Kidney tubule cell (primary cell): ENCODE results near the gene LAX1.
"Not testable (repeated sequence)": the region's sequence is repeated elsewhere in the genome, so short reads cannot be mapped to it uniquely, and the experiment has no call there.

Source experiments
- DNase-seq: peaks from one replicate; pipeline ENCODE4 v3.0.0-alpha.2; 2018; ENCODE audit warnings: low spot score

The LAX1 gene, protein sequence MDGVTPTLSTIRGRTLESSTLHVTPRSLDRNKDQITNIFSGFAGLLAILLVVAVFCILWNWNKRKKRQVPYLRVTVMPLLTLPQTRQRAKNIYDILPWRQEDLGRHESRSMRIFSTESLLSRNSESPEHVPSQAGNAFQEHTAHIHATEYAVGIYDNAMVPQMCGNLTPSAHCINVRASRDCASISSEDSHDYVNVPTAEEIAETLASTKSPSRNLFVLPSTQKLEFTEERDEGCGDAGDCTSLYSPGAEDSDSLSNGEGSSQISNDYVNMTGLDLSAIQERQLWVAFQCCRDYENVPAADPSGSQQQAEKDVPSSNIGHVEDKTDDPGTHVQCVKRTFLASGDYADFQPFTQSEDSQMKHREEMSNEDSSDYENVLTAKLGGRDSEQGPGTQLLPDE

DNA sequence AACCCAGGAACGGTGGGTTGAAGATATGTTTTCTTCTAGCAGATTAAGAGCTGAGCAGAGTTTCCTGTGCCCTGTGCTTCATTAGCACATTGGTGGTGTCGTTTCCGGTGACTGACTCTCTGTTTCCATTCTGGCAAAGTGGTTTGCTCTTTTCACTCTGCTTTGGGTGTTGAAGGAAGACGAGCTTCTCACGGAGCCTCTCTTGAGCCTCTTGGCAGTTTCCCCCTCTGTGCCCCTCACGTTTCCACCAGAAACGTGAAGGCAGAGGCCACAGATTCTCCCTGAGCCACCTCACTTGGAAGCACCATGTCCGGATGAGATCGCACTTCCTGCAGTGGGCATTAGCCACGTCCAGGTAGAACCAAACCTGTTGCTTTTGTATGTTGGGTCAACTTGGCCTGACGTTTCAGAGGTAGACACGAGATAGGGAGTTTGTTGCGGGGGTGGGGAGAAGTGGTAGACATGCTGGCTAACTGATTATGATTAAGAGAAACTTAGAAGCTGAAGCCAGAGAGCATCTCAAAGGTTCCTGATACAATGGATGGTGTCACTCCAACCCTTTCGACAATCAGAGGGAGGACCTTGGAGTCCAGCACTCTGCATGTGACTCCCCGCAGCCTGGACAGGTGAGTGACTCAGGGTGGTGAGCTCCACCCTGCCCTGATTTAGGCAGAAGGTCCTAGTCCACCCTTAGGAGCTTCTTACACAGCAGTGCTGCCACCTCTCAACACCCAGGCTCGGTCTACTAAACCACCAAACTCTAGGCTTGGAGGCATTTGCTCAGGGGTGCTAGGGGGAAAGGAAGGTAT lies at the start of gene LAX1:
LAX1 (plus strand) TSS at position 155 of the 809 bp plus-strand sequence; CDS start at position 538, 383 bp downstream.
- no peak for DNase-seq

DNA sequence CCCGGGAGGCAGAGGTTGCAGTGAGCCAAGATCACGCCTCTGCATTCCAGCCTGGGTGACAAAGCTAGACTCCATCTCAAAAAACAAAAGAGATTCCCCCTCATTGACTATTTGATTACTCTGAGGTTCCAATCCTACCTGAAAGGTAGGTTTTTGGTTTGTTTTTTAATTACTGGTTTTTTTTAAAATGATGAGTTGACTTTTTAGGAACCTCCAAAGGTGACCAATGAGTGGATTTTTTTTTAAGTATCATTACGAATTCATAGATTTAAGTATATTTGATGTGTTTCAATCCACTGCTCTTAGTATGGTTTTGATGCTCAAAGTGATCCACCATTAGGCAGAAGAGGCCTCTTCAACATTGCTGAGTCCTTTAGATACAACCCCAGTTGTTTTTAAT lies 47.9 kb upstream of the LAX1 start:
- DNase-seq: no peak

DNA sequence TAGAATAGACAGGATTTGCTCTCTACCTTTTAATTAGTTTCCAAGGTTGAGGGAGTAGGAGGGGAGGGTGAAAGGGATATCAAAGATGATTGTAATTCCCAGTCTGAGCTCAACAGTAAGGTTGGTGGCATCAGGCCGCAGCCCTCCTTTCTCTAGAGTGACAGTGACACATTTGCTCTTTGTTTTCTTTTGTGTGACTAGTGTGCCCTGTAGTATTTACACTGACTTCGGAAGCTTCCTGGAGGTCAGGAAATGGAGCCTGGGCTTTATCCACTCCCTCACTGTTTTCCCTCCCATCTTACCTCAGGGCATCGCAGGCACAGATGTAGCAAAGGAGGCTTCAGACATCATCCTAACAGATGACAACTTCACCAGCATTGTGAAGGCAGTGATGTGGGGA lies 44.7 kb upstream of the LAX1 start:
- DNase-seq: no peak

DNA sequence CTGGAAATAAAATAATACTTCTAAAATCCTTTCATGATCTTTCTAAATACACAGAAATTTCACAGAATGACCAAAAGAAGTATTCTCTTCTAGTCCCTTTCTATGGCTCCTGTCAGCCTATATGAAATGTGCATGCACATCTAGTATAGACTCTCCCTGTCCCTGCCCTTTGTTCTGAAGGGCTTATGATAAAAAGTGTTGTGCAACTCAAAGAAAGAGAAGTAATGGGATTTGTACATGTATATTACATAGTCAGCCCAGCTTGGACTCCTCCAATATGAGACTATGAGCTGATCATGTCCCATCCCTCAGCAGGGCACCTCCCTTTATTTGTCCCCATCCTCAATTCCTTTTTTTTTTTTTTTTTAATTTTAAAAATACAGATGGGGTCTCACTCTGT lies 42.1 kb upstream of the LAX1 start:
- no peak for DNase-seq

DNA sequence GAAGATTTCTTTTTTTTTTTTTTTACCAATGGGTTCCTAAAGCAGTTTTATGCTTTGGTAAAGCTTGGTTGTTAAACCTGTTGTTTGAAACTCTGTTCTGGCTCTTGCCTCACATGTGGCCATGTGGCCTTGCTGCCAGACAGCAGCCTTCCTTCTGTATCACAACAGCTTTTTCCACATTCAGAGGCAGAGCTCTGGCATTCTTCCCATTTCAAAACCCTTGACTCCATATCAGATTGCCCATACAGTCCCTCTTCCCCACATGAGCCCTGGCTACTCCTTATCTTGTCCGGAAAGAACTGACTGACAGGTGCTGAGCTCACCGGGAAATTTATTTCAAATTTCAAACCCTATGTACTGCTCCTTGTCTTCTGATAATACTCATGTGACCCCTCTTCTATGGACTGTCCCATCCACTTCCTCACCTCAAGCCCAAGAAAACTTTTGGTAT lies 38.5 kb upstream of the LAX1 start:
- DNase-seq: no peak

DNA sequence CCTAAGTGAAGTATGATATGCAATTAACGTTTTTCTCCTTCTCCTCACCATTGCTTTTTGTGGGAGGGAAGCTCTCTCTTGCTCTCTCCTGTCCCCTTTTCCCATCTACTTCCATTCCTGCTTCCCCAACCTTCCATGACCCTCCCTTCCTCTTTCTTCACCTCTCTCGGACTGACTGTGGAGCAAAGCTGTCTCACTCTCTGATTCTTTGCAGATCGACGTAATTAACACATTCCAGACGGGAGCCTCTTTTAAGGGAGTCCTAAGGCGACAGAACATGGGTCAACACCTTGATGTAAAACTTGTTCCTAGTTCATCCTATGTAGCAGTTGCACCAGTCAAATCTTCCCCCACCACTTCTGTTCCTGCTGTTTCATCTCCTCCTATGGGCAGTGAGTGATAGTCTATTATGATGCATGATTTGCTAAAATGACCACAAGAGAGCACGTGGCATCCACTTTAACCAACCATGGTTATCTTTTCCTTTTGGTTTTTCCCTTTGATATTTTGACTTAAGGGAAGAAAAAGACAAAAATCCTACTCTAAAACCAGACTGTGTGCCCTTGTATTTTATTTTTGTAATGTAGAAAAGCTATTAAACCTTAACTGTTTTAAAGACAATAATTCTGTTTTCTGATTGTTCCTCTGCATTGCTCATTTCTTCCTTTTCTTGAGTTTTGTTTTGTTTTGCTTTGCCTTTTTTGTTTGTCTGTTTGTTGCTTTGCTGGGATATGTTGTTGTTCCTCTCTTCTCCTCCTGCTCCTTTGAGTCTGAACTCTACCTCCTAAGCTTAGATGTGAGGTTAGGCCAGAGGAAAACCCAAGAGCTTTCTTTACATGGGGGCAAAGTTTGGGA lies 31.7 kb upstream of the LAX1 start:
- no peak for DNase-seq

DNA sequence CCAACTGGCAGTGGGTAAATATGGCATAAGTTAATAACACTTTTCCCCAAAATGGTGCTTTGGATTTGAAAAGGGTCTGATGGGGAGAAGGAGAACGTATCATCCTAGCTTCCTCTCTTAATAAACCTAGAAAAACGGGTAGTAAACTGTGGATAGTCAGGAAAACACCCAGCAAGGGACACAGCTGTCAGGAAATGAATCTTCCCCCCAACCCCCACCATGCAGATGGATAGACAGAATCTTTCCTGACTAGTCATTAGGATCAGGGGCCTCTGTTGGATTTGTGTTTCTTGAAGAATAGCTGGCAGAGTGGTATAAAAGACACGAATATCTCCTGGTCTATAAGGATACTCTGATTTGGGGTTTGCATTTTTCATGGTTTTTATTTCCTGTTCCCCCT lies 22.5 kb upstream of the LAX1 start:
- no peak for DNase-seq

DNA sequence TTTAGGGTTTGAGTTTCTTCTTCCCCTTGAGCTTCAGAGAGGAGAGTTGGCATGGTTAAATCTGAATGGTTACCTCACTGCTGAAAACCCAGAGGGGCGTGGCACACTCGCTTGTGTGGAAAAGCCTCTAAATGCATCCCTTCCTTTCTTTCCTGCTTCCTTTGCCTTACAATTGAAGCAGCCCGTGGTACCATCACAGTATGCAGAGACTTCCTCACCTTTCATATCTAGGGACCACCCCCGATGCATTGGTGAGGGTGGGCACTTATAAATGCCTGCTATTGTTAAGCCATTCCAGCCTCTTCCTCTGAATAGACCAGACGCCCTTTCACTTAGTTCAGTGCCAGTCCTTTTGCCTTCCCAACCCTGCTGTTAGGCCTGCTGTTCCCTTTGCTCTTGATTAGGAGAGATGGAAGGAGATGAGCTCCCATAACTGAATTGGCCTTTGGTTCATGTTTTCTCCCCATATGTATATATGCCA lies 21.9 kb upstream of the LAX1 start:
- DNase-seq: no peak

DNA sequence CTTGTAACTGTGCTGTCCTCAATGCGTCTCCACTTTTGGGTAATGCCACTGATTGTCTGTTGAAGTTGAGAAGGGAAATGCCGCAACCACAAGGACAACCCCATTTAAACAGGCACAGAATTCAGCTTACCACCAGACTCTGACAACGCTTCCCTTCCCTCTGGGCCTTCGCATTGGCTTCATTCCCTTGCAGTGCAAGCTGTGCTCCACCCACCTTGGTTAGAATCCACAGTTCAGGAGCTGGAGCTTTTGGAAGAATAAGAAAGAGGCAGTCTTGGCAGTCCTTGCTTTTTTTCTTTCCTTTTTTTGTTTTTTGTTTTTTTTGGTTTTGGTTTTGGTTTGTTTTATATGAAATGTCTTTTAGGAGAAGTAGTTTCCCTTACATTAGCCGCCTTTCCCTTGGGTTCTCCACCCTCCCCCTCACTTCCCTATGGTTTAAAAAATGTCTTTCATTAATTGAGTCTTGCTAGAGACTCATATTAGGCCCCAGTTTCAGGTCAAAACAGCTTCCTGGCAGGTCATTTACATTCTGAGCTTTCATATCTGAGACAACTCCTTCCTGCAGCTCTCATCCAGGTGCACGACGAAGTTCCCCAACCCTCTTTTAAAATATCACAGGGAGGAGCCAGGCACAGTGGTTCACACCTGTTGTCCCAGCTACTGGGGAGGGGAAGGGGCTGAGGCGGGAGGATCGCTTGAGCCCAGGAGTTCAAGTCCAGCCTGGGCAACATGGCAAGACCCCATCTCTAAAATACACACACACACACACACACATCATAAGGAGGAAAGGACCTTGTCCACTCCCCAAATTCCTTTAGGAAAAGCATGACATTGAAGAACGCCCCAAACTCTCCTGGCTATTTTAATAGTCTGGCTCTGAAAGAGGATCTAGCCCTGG lies 20.7 kb upstream of the LAX1 start:
- no peak for DNase-seq

DNA sequence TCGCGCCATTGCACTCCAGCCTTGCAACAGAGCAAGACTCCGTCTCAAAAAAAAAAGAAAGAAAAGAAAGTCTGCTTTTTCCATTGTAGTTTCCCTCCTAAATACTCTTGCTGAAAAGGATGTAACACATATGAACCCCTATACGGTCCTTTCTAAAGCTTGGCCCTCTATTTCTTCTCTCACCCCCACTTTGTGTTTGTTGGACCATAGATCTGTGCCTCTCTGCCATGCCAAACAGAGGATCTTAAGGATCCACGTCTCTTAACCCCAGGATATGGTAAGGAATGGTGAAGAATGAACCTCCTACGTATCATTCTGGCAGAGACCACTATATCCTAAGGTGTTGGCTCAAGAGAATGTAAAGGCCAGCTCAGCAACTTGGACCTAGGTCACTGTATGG lies 18.7 kb upstream of the LAX1 start:
- DNase-seq: no peak

DNA sequence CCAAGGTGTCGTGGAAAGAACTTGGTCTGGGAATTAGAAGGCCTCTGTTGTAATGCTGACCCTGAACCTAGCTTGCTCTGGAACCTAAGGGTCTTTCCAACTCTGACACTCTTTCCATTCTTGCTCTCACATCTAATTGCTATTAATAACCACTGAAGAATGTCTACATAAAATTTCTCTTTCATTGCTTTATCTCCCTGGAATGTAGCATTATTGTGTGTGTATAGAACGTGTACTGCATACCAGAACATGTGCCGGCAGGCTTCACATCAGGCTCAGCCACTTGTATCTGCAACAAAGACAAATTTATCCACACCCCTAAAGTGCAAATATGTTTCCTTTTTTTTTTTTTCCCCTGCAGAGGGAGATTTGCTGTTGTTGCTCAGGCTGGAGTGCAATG lies 13.9 kb upstream of the LAX1 start:
- DNase-seq: no peak

DNA sequence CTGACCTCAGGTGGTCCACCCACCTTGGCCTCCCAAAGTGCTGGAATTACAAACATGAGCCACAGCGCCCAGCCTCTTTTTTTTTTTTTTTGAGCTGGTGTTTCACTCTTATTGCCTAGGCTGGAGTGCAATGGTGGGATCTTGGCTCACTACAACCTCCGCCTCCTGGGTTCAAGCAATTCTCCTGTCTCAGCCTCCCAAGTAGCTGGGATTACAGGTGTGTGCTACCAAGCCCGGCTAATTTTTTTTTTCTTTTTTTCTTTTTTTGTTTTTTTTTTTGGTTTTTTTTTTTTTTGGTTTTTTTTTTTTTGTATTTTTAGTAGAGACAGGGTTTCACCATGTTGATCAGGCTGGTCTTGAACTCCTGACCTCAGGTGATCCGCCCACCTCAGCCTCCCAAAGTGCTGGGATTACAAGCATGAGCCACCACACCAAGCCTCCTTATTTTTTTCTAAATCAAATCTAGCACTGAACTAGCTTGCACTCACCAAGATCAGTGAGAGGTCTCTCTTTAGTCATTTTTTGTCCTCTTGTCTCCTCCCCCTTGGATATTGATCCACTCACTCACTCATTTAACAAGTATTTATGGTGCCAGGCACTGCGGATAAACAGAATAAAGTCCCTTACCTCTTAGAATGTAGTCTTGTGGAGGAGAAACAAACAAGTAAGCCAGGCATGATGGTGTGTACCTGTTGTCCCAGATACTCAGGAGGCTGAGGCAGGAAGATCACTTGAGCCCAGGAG lies 13.2 kb upstream of the LAX1 start:
- DNase-seq: not testable (repeated sequence)

DNA sequence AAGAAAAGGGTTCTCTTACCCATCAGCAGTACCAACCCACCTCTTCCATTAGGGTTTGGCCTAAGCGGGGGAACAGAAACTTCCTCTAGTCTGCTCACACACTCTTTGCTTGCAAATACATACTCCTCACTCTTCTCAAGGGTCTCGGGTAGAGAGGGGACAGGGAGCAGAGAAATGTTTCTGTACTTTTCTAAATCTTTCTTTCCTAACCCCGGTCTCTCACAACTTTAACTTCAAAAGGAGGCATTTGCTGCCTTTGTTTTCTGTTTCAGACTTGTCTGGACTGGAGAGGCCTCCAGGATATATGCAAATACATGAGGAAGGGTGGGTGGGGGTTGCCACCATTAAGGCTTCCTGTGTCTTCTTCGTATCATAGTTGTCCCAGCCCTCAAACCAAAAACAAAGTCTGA lies 10.5 kb upstream of the LAX1 start:
- no peak for DNase-seq

DNA sequence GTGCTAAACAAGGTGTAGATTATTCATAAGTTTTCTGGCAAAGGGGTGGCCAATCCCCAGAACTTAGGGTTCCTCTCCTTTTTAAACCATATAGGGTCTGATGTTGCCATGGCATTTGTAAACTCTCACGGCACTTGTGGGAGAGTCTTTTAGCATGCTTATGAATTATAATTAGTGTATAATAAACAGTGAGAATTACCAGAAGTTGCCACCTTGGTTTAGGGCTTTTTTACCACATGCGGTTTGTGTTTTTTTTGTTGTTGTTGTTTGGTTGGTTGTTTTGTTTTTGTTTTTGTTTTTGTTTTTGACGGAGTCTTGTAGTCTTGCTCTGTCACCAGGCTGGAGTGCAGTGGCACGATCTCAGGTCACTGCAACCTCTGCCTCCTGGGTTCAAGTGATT lies 8.9 kb upstream of the LAX1 start:
- DNase-seq: no peak

DNA sequence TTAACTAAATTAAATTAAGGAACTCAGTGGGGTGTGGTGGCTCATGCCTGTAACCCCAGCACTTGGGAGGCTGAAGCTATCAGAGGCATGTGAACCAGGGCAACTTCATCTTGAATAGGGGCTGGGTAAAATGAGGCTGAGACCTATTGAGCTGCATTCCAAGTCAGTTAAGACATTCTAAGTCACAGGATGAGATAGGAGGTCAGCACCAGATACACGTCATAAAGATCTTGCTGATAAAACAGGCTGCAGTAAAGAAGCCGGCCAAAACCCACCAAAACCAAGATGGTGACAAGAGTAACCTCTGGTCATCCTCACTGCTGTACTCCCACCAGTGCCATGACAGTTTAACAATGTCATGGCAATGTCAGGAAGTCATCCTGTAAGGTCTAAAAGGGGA lies 6.2 kb upstream of the LAX1 start:
- DNase-seq: not testable (repeated sequence)

DNA sequence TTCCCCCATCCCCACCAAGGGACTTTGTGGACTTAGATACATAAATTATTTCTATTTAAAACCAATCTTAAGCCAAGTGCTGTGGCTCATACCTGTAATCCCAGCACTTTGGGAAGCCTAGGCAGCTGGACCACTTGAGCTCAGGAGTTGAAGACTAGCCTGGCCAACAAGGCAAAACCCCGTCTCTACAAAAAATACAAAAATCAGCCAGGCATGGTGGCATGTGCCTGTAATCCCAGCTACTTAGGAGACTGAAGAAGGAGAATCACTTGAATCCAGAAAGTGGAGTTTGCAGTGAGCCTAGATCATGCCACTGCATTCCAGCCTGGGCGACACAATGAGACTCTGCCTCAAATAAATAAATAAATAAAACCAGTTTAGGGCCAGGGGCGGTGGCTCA lies 4.5 kb upstream of the LAX1 start:
- DNase-seq: no peak

DNA sequence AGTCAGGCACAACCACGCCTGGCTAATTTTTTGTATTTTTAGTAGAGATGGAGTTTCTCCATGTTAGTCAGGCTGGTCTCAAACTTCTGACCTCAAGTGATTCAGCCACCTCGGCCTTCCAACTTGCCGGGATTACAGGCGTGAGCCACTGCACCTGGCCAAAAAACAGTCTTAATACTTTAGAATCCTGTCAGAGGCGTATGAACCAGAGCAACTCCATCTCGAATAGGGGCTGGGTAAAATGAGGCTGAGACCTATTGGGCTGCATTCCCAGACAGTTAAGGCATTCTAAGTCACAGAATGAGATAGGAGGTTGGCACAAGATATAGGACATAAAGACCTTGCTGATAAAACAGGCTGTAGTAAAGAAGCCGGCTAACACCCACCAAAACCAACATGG lies 3.0 kb upstream of the LAX1 start:
- not testable (repeated sequence) for DNase-seq

DNA sequence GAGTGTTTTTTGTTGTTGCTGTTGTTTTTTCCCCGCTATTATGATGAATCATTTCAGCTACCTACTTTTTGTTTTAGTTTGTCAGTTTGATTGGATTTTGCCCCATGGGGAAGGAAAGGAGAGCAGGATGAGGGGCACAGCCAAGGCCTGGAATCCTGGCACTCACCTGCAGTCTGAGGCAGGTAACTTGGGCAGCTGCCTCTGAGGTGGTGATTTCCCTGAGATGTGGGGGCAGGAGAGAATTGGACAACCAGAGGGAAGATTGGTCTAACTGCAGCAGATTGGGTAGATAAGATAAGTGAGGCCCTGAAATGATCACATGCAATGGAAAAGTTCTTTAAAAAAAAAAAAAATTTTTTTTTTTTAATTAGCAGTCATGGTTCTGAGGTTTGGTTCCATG lies 1.5 kb upstream of the LAX1 start:
- no peak for DNase-seq

DNA sequence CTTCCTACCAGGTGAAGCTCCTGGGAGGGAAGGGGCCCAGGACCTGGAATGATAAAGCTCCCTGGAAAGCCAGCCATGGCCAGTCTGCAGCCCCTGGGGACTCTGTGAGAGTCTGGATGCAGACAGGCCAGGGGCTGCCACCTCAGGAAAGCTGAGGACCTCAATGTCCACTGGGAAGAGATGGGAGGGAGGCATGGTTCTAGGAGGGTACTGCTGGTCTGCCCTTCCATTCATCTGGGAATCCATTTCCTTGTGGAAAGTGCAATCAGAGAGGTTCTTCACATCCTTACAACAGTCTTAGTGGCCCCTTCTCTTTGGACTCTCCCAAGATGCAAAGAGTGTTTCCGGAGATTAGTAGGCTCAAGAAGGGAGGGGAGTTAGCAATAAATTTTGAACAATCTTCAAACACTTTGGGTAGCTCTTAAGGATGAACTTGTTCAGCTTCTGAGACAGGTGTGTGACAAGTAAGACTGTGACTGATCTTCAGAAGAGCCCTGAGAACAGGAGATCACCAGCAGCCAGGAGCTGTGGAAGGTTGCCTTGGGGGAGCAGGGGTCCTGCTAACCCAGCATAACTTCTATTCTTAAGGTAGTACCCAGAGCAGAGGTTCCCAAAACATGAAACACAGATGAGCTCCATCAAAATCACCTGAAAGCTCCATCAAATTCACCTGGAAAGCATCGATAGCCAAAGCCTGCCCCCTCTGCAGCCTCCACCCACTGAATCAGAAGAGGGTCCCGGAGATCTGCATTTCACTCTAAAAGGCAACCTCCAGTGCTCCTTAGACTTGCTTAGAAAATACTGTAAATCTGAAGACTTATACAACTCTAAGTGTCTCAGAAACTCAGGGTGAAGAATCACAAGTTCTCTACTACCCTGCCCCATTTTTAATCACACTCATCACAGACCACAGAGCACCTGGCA lies 616 bp upstream of the LAX1 start:
- no peak for DNase-seq
